ENCODE measurements around the gene ACAP1.

GRCh38 chr17:7347630-7348477 is 11.5 kb downstream of the ACAP1 start:
- no peak for TF ChIP-seq POLR2A (IDR thresholded peaks at IDR 0.05; ENCODE audit: low read length)
- no peak for TF ChIP-seq GATA1 (IDR thresholded peaks at IDR 0.05; ENCODE audit: low read depth, low read length)

Measured in erythroblast (primary cell).